IMR-90 (cell line): ENCODE results near the gene H19.

Experiments
- BHLHE40 ChIP-seq: fragments of 150-350 bp; IDR thresholded peaks from 2 replicates; pipeline ENCODE4 v1.6.1; 2016; ENCODE audit warnings: mild to moderate bottlenecking, low read depth, low read length
- CHD1 ChIP-seq: IDR thresholded peaks from 2 replicates; pipeline ENCODE4 v1.6.1; 2012; ENCODE audit warnings: low read depth, low read length, improper control_type of control experiment
- CTCF ChIP-seq: conservative IDR thresholded peaks from 2 replicates; pipeline ENCODE4 v1.5.1; 2012; ENCODE audit warnings: mild to moderate bottlenecking, low read depth, low read length, improper control_type of control experiment
- POLR2A ChIP-seq: IDR thresholded peaks from 2 replicates; pipeline ENCODE4 v1.6.1; 2012; ENCODE audit warnings: mild to moderate bottlenecking, low read depth, low read length
- RAD21 ChIP-seq: IDR thresholded peaks from 2 replicates; pipeline ENCODE4 v1.6.1; 2012; ENCODE audit warnings: low read length, improper control_type of control experiment
- RFX5 ChIP-seq: IDR thresholded peaks from 2 replicates; pipeline ENCODE4 v1.8.0; 2012; ENCODE audit warnings: low read depth, mild to moderate bottlenecking, low read length, moderate library complexity
- SMC3 ChIP-seq: fragments of 150-350 bp; IDR thresholded peaks from 2 replicates; pipeline ENCODE4 v1.6.1; 2016; ENCODE audit warnings: low read depth, mild to moderate bottlenecking, antibody characterized with exemption, low read length, moderate library complexity
- USF2 ChIP-seq: fragments of 150-350 bp; IDR thresholded peaks from 2 replicates; pipeline ENCODE4 v1.6.1; 2017; ENCODE audit warnings: mild to moderate bottlenecking, antibody characterized with exemption, low read length, low read depth

GRCh38 chr11:1988667-1989317 lies 8.8 kb downstream of the H19 start:
- TF ChIP-seq CTCF (no peak), SMC3 (no peak), RFX5 (no peak), POLR2A (no peak), RAD21 (no peak), BHLHE40 (no peak), CHD1 (no peak), USF2 (no peak)
